ENCODE results near the gene TEX29.

TEX29 gene

DNA sequence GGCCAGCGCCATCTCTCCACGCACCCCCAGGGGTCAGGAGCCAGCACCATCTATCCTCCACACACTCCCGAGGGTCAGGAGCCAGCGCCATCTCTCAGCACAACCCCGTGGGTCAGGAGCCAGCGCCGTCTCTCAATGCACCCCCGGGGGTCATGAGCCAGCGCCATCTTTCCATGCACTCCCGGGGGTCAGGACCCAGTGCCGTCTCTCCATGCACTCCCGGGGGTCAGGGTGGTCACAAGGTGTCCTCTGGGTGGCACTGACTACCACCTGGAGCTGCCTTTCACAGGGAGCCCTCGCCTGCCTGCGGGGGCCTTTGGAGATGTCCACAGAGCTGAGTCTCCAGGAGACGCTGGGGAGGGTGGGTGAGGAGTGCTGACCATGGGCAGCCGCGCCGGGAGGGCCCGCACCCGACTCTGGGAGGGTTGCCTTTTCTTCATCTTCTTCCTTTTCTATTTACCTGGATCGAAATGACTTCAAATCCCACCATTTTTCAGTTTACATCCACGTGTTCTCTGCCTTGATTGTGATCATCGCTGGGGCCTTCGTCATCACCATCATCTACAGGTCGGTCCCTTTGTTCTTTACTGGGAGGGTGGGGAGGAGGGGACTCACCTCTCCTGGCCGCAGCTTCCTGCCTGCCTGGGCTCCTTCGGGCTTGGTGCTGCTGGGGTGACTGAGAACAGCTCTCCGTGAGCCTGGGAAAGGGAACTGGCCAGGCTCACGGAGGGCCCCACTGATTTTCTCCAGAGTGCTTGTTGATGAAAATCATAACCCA lies 19.1 kb downstream of the TEX29 start:
- no peak for DNase-seq (ENCODE audit: low read depth in 3 of 3)

DNA sequence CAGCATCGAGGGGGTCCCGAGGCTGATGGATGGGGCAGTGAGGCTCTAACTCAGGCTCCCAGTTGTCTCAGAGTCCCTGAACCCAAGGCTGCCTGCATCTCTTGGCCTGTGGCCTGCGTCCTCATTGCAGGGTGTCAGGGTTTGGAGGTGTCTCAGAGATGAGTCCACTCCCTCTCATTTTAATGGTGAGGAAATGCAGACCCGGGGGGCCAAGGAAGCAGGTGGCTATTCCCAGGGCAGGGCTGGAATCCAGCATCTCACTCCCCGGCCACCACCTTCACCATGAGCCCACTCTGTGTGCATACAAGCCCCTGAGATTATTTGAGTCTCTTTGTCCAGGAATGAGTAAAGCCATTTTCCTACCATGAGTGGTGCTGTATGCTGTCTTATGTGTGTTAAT lies 21.4 kb downstream of the TEX29 start:
- no peak for DNase-seq (ENCODE audit: low read depth in 3 of 3)

DNA sequence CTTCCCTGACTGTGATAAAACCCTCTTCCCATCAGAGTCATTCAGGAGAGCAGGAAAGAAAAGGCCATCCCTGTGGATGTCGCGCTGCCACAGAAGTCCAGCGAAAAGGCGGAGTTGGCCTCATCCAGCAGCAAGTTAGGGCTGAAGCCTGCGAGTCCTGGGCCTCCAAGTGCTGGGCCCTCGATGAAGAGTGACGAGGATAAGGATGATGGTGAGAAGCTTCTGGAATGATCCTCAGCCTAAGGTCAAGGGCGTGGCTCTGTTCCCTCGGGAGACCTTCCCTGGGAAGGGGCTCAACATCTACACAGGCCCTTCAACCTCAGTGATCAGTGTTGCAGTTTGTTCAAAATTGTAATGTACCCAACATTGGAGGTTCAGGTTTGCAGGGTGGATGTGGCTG lies 22.3 kb downstream of the TEX29 start:
- no peak for DNase-seq (ENCODE audit: low read depth in 3 of 3)

DNA sequence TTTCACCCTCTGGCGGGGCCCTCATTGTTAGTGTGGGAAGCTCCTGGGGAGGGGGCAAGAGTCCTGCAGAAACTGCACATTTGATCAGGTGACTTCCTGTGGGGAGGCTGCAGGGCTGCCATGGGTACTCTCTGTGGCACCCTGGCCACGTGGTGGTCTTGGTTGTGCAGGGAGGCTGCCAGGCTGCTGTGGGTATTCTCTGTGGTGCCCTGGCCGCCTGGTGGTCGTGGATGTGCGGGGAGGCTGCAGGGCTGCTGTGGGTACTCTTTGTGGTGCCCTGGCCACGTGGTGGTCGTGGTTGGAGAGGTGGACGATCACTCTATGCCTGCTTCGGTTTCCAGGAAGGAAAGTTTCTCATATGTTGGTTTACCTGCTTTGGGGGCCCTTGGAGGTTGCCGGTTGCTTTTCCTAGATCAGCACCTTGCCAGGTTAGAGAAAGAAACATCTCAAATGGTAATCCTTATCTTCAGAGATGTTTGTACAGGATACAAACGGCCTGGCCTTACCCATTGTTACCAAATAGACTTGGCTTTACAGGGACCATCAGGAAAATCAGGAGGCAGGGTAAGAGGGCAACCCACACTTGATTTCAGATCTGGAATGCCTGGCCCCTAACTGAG lies 22.9 kb downstream of the TEX29 start:
- no peak for DNase-seq (ENCODE audit: low read depth in 3 of 3)

DNA sequence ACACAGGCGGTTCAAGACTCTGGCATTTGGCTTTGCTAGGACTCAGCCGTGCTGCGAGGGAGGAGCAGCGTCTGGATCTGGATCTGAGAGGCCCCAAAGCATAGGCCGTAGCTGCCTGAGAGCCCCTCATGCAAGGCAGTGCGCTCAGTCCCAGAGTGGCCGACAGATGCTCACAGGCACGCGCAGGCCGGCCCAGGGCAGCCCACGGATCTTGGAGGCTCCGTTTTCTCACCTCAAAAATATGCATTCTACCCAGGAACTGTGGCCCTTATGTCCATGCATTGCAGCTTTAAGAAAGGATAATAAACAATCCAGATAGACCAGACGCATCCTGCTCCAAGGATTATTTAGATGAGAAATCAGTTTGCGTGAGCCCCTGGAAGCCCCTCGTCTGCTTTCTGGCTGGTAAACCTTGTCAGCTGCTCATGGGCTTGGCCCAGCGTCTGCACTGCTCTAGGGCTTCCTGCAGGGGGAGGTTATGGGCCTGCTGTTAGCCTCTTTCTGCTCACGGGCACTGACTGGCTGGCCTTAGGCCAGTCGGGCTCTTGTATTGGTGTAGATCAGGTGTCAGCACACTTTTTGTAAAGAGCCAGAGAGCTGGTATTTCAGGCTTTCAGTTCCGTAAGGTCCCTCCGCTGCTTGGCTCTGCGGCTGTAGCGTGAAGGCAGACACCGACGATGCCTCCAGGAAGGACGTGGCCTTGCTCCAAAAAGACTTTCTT lies 24.2 kb downstream of the TEX29 start:
- DNase-seq (ENCODE audit: low read depth in 3 of 3), result no peak

DNA sequence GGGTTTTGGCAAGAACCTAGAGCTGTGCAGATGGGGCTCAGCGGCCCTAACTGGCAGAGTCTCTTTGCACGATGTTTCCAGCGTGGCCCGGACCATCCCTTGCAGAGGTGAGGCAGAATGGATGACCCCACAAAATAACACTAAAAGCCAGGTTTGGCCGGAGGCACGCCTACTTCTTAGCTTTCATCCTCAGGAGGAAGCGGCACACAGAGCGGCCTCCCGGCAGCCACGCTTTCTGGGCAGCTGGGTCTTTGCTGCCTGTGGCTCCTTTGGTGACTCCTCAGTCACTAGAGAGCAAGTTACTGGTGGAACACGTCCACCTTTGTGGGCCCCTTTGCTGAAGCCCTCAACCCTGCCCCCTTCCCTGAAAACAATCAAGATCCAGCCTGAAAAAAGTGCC lies 25.2 kb downstream of the TEX29 start:
- DNase-seq (ENCODE audit: low read depth in 3 of 3), result no peak

DNA sequence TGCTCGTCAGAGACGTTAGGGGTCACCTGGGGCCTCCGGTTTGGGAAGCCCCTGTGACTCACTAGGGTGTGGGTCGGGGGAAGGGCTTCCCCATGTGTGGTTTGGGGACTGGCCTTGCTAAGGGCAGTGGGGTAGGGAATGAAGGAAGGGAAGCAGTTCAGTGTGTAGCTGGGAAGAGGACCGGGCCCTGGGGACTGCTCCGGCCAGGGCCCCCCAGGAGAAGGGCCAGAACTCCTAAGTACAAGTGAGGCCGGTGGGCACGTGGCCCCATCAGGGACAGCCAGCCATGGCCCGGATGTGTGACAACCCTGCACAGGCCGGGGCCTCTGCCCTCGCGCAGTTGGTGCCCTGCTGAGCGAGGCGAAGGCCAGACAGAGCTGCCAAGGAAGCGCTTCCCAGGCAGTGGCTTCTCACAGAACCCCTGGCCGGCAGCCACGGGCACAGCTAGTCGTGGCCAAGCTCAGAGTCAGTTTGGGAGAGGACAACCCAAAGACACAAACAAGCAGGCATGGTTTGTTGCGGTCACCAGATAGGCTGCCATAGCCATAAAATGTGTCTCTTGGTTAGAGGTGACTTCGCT lies 25.7 kb downstream of the TEX29 start:
- no peak for DNase-seq (ENCODE audit: low read depth in 3 of 3)

DNA sequence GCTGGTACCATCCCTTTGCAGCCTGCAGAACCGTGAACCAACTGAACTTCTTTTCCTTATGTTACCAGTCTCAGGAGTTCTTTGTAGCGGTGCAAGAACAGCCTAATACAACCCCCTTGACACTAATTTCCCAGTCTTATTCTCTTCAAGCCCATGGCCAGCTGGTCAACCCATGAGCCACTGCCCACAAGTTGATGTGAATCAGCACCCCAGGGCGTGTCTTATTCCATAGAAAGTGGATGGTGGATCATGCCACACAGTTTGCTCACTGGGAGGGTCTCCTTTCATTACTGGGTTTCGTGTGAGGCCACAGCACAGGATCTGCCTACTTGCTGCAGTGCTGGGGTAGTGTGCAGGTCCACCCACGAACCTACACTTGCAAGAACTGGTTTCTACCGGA lies 27.0 kb downstream of the TEX29 start:
- no peak for DNase-seq (ENCODE audit: low read depth in 3 of 3)

DNA sequence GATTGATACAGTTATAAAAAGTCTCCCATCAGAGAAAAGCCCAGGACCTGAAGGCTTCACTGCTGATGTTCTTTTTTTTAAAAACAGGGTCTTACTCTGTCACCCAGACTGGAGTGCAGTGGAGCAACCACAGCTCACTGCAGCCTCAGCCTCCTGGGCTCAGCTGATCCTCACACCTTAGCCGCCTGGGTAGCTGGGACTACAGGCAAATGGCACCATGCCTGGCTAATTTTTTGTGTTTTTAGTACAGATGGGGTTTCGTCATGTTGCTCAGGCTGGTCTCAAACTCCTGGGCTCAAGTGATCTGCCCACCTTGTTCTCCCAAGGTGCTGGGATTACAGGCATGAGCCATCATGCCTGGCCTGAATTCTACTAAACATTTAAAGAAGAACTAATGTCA lies 33.1 kb downstream of the TEX29 start:
- no peak for DNase-seq (ENCODE audit: low read depth in 3 of 3)

DNA sequence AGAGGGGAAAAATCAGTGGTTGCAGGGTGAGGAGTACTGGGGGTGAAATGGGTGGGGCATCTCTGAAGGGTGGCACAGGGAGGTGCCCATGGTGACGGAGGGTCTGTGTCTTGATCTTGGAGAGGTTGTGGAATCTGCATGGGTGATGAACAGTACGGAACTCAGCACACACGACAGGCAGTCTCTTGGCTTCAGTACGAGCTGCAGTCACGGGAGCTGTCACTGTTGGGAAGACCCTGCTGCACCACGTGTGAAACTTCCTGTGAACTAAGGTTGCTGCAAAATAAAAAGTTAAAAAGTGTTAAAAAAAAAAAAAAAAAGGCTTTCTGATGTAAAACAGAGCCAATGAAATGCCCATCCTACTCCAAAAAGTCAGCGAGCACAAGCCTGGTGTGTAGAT lies 34.3 kb downstream of the TEX29 start:
- DNase-seq (ENCODE audit: low read depth in 3 of 3), result no peak

DNA sequence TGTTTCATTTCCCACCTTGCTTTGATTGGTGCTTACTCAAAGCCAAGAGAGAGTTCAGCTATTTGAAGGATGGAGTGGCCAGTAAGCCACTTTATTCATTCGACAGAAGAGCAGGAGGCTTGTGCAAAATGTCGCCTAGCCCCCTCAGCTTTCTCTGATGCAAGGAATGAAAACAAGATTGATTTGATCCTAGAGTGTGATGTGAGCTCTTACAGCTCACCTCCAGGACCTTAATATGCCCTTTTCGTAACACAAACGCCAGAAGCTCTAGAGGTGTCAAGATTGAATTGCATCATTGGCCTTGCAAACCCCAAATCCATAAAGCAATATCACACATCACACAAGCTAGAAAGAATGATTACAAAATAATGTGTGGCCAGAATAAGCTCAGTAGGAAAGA lies 36.4 kb downstream of the TEX29 start:
- DNase-seq (ENCODE audit: low read depth in 3 of 3), result no peak

DNA sequence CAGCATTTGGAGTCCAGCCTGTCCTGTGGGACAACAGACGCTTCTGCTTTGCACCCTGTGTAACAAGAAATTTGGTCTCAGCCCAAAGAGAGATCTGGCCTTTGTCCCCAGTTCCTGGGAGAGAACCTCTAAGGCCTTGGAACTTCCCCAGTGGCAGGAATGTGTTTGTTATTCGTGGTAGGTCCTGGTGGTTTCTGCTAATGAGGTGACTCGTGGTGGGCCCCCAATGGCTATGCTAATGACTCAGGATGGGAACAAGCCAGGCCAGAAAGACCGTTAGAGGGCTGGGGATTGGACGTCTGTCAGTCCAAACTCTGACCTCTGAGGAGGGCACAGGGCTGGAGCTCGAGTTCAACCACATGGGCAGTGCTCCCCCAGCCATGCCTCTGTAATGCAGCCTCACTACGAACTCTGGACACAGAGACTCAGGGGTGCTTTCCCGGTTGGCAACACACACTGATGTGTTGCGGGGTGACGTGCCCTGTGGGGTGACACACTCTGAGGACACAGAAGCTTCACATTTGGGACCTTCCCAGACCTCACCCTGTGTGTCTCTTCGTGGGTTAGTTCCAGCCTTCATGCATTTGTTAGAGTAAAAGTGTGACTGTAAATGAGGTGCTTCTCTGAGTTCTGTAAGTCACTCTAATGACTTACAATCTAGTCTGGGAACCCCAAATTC lies 38.9 kb downstream of the TEX29 start:
- DNase-seq (ENCODE audit: low read depth in 3 of 3), result no peak

DNA sequence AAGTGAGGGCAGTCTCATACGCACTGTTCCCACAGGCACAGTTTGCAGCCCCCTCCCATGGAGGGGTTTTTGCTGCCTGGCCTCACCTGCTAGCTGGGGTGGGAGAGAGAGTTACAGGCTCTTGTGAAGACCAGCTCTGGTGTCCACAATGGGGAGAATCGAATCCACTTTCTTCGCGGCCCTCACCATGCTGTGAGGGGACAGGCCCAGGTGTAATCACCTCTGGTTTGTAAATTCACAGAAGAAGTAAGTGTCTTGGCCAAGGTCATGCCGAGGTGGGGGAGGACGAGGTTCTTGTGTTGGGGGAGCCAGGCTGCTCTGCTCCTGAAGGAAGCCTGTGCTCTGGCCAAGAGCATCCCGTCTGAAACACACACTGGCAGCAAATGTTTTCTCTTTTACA lies 39.5 kb downstream of the TEX29 start:
- no peak for DNase-seq (ENCODE audit: low read depth in 3 of 3)

DNA sequence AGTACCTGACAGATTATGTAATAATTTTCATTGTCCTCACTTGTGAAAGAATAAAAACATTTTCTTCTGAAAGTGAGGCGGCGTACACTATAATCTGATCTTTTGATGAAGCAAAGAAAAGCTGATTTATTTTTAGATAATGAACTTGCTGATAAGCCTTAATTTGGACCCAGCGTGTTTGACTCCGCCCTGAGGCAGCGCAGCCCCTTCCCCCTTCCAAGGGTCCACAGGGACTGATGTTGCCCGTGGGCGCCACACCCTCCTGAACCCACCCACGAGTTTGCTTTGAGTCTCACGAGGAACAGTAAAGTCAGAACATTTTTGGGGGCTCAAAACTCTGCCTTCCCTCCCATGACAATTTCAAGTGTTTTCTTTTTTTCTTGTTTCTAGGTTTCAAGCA lies 40.0 kb downstream of the TEX29 start:
- no peak for DNase-seq (ENCODE audit: low read depth in 3 of 3)

DNA sequence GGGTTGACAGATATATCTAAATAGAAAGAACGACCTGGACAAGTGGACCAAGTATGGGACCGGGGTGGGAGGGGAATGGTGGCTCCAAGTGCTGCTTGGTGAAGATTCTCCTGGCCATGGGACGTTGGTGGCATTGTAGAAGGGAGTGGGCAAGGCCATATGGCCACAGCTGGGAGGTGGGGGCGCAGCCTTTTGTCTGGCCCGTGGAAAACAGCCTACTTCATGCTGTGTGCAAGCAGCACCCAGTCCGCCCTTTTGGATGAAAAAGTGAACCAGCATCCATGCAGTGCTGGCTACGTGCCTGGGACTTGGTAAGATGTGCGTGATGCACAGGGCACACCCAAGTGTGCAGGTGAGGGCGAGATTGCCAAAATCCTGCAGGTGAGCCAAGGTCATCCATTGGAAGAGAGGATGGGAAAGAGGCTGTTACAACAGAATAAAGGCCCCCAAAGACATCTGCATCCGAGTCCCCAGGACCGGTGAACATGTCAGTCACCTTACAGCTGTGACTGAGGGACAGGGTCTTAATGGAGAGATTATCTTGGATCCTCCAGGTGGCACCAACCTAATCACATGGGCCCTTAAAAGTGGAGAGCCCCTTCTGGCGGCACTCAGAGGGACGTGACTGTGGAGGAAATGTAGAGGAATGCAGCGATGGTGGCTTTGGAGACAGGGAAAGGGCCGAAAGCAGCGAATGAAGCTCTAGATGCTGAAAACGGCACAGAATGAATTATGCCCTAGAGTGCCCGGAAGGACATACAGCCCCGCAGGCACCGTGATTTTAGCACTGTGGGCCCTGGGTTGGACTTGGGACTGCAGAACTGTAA lies 40.8 kb downstream of the TEX29 start:
- DNase-seq (ENCODE audit: low read depth in 3 of 3), result no peak

DNA sequence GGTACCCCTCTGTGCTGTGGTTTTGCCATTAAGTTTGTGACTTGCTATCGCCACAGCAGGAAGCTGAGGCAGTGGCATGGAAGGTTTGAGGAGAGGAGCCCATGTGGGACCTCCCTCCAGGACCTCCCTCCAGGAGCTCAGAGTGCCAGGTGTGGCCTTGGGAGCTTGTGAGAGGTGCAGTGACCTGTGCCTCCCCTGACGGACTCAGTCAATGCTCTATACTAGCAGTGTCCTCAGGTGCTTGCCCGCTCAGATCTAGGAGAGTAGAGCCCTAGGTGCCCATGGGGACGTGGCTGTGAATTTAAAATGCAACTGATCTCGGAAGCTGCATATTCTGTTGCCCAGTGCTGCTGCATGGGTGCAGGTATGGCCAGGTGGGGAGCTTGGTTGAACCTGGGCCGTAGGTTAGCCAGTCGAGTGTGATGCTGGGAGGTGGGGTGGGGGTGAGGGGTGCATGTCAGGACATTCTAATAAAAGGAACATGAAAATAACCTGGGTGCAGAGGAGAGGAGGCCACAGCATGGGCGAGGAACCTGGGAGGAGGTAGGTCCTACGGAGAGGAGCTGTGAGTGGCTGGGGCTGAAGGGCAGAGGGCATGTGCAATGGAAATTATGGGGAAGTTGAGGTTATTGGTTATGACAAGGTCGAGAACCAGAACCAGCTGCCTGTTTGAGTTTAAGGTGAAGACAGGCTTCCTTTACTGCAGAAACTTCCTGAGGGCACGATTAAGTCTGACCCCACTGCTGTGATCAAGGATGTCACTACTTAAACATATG lies 41.6 kb downstream of the TEX29 start:
- DNase-seq (ENCODE audit: low read depth in 3 of 3), result no peak

DNA sequence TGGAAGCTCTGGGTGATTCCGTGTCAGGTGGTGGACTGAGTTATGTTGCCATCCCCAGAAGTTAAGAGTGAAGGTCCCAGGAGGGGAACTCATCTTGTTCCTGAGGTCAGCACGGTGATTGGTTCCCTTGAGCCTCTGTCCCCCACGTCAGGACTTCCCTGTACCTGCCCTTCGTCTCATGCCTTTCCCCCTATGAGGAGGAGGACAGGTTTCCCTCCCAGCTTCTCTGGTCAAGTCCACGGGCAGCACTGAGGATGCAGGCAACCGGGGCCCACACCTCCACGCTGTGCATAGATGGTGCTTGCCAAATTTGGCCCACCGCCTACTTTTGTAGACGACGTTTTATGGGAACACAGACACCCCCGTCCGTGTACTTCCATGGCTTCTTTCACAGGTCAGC lies 42.7 kb downstream of the TEX29 start:
- no peak for DNase-seq (ENCODE audit: low read depth in 3 of 3)

DNA sequence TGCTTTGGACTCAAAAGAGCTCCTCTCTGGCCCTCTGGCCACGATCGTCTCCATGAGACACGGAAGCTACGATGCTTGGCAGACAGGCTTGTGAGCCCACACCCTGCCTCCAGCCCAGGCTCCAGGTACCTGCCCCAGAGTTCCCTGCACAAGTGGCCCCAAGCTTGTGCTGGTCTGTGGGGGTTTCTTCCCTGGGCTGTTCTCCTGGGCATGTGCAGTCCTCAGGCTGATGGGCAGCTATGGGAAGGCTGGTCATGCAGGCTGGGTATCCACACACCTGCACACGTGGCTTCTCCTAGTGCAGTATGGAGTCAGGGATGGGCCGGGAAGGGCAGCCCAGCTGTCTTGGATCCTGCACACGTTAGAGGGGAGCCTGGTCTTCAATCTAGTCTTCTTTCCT lies 43.1 kb downstream of the TEX29 start:
- DNase-seq (ENCODE audit: low read depth in 3 of 3), result no peak

DNA sequence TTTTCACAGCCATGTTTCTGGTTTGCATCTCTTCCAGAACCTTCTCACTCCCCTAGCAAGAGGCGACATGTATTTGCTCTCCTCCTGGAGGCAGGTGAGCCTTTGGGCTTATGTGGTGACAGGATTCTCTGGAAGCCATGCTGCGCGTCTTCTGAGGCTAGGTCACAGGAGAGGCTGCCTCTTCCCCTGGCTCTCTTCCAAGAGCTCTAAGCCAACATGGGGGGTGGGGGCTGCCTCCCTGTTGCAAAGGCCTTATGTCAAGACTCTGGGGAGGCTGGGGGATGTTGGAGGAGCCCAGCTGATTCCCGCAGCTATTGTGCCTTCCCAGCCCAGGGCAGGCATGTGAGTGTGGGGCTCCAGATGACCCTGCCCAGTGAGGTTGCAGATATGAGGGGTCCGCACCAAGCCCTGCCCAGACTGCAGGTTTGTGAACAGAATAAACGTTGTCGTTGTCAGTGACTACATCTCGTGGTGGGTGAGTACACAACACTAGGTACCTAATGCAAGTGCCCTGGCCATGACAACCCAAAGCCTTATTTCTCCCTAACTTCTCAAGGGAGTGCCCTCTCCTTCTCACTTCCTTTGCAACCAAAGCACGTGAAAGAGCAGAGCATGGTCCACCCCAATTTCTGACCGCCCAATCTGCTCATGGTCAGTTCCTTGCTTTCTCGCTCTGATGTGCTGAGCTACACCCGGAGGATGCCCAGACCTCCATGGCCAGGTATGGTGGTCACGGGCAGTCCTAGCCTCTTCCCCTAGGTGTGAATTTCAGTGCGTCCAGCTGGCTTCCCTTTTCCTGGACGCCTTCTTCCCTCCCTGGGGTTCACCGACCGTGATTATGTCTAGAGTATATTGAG lies 44.9 kb downstream of the TEX29 start:
- DNase-seq (ENCODE audit: low read depth in 3 of 3), result no peak

DNA sequence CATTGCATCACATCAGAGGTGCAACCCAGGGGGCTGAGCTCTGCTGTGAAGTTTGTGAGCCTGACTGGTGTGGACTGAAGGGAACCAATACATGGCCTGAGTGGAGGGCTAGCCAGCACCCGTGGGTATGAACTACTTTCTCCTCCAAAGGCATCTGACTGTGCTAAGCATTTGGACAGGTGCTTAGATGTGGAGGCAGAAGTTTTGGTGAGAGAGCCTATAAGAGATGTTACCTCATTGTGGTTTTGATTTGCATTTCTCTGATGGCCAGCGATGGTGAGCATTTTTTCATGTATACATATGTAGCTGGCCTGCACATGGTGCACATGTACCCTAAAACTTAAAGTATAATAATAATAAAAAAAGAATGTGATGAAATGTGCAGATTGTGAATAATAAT lies 46.9 kb downstream of the TEX29 start:
- no peak for DNase-seq (ENCODE audit: low read depth in 3 of 3)

All from stimulated activated CD4-positive, alpha-beta T cell treated with anti-CD3 and anti-CD28 coated beads, TNF-alpha, amount 100 ng/mL, for 24 hours (primary cell).